ENCODE data around the gene IFNAR1.
"Not testable (repeated sequence)": the region's sequence is repeated elsewhere in the genome, so short reads cannot be mapped to it uniquely, and the experiment has no call there.

Gene IFNAR1

DNA sequence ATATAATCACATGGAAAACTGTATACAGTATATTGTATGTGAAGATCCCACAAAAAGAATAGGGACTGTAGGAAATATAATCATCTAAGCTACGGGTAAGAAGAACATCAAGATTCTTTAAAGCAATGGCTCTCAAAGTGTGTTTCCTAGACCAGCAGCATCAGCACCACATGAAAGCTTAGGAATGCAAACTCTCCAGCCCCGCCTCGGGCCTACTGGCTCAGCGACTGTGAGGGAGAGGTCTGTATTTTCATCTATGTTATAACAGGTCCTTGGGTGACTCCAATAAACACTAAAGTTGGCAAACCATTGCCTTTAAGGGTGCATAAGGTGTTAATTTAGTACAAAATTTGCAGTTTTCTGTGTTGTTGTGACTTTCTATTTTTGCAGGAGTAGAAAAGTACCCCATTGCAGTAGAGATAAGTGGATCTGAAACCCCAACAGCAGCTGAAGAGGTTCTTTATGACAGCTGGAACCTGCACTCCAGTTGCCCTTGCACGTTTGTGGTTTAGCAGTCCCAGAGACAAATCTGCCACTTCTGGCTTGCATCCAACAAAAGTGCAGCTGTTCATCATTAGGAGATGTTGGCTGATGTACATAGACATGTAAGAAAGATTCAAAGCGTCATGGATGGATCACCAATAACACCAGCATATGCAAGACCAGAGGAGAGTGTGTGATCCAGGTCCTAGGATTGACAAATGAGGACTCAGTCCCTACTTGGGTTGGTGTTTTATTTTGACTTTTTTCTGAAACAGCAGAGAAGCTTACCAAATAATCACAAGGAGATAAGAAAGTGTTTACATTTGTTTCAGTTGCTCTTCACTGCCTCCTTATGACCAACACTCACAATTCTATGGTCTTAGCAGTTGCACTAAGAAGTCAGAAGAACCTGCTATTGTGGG, 15.9 kb upstream of the IFNAR1 start:
- DNase-seq: peak in 3 of 4 experiments; percentile 26 to 40 (median 38)

DNA sequence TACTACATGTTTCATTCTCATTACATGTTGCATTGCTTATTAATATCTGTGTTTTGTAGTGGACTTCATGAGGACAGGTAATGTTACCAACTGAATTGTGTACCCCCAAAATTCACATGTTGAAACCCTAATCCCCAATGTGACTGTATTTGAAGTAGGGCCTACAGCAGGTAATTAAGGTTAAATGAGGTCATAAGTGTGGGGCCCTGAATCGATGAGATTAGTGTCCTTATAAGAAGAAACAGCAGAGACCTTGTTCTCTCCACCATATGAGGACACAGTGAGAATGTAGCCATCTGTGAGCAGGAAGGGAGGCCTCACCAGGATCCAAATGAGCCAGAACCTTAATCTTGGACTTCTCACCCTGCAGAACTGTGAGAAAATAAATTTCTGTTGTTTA, 15.0 kb upstream of the IFNAR1 start:
- DNase-seq: no peak

DNA sequence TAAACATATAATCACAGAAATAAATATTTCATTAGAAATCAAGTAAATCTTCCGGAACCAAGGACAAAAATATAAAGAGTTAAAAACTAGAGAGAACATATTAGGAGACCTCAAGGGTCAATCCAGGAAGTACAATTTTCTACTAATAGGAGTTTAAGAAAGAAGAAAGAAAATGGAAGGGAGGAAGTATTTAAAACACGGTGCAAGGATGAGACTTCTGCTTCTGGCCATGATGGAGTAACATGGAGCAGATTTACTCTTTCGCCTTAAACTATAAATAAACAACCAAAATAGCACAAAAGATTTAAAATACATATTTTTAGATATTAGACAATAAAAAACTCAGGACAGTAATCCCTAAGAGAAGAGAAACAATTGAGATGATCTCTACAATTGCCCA, 12.6 kb upstream of the IFNAR1 start:
- DNase-seq: peak in 2 of 4 experiments; percentile 47 to 57

DNA sequence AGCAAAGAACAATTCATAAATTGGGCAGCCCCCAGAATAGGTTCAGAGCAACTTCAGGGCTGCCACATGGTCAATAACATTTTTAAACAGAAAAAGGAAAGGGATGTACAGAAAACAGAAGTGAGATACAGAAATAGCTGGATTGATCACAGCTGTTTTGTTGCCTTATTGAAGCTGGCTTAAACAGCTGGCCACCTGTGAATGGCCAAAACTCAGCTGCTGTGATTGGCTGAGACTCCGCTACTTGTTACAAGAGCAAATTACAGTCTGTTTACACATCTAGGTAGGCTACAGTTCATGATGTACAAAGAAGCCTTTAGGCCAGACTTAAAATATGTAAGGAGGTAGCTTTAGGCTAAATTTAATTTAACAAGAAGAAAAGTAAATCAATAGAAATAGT, 11.6 kb upstream of the IFNAR1 start:
- DNase-seq: peak in 1 of 4 experiments; percentile 39

DNA sequence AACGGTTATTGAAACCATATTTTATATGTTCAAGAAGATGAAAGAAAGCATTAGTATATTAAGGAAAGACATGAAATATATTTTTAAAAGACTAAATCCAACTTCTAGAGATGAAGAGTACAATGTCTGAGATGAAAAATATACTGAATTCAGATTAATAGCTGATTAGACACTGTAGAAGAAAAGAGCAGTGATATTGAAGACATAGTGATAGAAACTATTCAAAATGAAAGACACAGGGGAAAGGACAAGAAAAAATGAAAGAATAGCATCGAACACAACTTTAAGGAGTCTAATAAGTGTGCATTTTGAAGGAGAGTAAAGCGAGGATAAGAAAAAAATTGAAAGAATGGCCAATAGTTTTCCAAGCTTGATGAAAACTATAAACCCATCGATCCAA, 11.2 kb upstream of the IFNAR1 start:
- no peak for DNase-seq

DNA sequence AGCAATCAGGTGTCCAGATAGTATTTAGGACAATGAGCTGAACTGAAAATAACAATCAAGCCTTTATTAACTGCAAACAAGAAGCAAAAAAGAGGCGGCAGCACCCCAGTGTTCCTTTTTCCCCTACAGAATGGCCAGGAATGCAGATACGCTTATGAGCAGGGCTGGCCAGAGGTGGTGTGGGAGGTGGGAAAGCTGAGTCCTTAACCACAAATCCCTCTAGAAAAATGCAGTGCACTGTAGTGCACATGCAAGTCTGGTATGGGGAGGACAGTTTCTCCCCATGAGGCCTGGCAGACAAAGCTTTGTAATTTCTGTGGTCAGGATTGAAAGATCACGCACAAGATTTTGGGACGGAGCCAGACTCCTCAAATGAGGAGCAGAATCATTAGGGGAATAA, 10.7 kb upstream of the IFNAR1 start:
- DNase-seq: peak in 3 of 4 experiments; percentile 37 to 66 (median 48)

DNA sequence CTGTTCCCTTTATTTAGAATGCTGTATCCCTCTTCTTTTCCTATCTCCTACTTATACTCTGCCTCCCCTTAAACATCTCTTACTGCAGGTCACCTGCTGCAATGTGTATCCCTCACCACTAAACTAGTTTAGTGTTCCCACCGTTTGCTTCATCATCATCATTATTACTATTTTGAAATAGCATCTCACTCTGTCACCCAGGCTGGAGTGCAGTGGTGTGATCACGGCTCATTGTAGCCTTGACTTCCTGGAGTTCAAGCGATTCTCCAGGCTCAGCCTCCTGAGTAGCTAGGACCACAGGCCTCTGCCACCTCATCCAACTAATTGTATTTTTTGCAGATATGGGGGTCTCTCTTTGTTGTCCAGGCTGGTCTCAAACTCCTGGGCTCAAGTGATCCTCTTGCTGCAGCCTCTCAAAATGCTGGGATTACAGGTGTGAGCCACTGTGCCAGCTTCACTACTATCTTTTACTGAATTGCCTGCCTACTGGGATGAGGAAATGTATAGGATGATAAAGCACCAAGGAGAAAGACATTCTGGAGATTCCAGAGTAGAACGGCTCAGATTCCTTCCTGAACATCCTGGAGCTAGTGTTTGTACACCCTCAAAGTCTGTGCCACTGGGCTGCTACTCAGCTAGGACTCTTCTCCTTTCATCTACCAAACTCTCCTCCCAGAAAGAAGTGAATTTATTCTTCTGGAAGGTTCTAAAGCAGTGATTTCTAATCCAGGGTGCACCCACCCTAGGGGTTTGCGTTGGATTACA, 8.6 kb upstream of the IFNAR1 start:
- DNase-seq: peak; percentile 32 to 62 (median 48)

DNA sequence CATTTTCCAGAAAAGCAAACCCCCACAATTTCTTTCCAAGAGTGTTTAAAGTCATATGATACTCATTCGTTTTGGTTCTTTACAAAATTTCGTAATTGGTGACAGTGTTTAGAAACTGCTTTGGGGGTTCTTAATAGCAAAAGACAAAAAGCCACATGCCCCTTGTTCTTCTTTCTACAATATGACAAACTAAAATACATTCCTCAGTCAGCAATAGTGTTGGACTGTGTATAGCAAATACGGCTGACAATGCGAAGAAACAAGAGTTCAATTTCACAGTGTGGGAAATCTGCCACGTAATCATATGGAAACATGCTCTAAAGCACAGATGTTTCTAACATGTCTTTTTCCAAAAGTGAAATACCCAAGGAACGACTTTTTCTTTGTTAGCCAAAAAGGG, 7.6 kb upstream of the IFNAR1 start:
- DNase-seq: peak; percentile 64 to 96 (median 86)

DNA sequence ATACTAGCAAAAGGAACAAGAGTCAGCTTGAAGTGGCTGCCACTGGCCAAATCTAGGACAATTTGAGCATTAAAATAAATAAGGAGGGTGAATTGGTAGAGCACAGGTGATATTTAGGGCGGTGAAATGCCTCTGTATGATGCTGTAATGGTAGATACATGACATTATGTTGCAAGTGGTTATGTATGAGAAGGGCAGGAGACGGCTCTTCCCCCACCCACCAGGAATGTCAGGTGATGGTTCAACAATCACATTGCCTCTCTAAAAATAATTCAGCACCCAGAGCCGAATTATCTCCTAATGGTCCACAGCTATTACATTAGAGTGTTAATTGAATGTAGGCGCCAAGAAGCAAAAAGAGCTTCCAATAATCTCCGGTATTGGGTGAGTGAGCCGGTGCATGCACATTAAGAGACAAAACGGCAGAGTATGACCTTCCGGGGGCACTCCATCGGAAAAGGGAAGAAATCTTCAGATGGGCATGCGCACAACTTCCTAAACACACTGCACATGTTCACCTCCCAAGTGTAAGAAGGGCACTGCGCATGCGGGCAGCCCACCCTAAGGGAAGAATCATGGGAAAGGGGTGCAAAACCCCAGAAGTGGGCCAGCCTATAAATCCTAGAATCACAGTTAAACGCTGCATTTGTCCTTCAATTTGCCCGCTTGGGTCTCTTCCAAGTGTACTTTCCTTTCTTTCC, 6.8 kb upstream of the IFNAR1 start:
- DNase-seq: peak; percentile 34 to 70 (median 64)

DNA sequence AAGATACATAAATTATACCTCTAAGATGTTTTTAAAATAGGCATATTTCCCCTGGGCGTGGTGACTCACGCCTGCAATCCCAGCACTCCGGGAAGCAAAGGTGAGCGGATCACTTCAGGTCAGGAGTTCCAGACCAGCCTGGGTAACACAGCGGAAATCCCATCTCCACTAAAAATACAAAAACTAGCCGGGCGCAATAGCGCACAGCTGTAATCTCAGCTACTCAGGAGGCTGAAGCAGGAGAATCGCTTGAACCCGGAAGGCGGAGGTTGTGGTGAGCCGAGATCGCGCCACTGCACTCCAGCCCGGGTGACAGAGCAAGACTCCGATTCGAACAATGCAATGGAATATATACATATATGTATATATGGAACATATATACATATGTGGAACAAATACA, 3.8 kb upstream of the IFNAR1 start:
- not testable (repeated sequence) for DNase-seq

DNA sequence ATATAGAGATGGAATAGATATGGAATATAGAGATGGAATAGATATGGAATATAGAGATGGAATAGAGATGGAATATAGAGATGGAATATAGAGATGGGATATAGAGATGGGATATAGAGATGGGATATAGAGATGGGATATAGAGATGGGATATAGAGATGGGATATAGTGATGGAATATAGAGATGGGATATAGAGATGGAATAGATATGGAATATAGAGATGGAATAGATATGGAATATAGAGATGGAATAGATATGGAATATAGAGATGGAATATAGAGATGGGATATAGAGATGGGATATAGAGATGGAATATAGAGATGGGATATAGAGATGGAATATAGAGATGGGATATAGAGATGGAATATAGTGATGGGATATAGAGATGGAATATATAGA, 1.2 kb upstream of the IFNAR1 start:
- not testable (repeated sequence) for DNase-seq

DNA sequence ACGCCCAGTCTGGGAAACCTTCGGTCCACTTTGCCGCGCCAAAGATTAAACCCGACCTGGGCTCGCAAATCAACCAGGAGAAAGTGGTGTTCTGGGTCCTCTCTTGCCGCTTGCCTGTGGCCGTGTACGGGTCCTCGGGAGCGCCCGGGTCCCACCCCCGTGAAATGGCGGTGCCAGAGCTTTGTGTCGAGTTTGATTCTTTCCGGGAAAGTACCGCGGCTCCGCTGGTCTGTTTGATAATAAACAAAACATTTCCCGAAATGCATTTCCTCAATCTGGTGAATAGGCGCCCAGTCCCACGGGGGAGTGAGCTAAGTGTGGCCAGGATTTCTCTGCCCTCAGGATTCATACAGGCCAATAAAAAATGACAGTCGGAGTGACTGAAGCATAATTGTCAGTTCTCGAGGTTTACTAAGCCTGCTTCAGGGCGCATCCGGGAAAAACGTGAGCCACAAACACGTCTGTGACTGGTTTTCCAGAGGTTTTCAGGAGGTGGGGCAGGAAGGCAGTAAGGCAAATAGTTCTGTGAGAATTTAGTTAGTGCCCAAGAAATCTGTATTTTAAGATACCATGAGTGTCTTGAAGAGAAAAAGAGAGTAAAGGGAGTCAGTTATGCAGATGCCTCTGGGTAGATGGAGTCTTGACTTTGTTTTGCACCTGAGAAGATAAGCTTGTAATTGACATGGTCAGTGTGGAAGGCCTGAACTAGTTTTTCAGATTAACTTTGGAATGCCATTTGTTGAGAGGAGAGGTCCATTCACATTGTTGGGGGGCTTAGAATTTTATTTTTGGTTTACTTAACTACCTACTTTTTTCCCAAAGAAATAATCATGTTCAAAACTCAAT, 675 bp downstream of the IFNAR1 start:
- DNase-seq: peak; percentile 91 to 94 (median 92)

DNA sequence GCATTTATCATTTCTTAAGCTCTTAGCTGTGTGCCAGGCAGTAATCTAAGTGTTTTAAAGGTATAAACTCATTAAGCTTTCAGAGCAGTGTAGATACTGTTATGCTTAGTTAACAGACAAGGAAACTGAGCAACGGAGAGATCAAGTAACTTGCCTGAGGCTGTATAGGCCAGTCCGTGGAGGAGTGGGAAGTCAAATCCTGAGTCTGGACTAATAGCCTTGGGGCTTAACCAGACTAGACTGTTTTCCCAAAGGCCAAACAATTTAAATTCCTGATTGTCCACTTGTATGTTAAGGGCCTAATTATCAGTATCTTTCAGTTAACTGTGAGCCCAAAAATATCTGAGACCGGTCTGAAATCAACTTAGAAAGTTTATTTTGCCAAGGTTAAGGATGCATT, 2.6 kb downstream of the IFNAR1 start:
- no peak for DNase-seq

DNA sequence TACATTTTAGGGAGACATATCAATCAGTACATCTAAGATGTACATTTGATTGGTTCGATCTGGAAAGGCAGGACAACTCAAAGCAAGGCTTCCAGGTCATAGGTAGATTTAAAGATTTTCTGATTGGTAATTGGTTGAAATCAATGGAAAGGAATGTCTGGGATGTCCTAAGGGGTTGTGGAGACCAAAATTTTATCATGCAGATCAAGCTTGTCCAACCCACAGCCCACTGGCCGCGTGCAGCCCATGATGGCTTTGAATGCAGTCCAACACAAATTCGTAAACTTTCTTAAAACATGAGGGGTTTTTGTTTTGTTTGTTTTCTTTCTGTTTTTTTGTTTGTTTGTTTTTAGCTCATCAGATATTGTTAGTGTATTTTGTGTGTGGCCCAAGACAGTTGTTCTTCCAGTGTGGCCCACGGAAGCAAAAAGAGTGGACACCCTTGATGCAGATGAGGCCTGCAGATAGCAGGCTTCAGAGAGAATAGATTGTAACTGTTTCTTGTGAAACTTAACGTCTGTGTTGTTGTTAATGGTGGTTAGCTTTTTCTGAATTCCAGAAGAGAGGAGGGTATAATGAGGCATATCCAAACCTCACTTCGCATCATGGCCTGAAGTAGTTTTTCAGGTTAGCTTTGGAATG, 3.1 kb downstream of the IFNAR1 start:
- DNase-seq: no peak

DNA sequence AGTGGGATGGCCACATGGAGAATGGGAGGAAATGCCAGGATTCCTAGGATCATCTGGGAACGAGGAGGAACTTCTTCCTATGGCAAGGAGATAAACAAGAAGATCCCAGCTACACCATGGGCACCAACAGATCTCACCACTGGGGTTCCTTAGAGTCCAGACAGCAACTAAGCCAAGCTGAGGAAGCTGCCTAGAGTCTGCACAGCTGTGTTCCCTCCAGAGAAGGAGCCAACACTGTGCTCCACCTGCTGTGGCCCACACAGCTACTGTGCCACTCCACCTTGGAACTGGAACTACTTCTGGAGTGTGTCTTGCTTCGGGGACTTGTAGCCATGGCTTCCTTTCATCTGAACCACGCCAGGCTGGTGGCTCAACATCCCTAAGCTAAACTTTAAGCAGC, 6.0 kb downstream of the IFNAR1 start:
- no peak for DNase-seq

DNA sequence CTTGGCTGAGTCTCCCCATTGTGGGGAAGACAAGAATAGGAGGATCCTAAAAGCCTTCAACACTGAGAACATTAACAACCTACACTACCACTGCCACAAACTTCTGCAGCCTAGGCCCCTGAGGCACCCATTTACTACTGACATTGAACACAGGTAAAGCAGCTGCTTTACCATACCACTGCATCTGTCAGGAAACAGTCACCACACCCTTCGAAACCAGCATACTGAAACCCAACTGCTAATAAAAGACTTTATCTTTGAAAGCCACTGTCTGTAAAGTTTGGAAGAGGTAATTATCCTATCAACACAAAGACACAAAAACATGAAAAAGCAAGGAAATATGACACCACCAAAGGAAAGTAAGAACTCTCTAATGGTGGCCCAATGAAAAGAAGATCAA, 7.4 kb downstream of the IFNAR1 start:
- DNase-seq: no peak

DNA sequence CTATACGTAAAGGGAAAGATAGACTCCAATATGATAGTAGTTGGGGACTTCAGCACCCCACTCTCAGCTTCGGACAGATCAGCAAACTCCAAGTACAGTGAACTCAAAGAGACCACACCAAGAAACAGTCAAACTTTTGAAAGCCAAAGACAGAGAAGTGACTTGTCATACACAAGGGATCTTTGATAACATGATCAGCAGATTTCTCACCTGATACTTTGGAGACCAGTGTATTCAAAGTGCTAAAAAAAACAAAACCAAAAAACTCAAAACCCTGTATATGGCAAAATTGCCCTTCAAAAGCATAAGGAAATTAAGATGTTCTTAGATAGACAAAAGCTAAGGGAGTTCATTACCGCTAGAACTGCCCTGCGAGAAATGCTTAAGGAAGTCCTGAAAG, 9.4 kb downstream of the IFNAR1 start:
- no peak for DNase-seq

DNA sequence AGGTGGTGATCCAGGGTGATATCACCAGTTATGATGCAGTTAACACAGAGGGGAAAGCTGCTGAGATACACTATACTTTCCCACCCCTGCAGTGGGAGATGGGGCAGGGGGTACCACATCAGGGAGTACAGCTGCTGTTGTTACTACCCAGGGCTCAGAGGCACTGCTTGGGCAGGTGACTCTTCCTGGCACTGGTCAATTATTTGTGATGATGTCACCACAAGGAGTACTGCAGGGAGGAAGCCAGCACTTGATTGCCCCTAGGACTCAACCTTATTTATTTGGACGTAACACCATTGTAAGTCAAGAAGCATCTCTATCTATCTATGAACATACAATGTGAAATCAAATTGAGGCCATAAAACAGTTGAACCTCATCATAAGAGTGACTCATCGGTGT, 10.1 kb downstream of the IFNAR1 start:
- DNase-seq: no peak

DNA sequence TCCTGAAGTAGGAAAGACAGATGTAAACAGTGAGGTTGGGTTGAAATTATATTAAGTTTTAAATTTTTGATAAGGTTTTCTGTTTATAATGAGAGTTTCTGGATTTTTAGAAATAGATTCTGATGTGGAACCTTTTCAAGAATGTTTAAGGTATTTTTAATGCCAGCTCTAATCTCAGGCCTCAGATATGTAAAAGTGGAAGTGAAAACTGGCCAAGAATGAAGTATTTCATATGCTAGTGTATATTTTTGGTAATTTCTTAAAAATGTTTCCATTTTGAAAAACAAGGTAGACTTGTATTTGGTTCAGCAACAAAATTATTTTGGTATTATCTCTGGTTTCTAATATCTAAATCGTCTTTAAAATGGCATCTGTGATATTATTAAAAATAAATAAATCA, 14.4 kb downstream of the IFNAR1 start:
- no peak for DNase-seq

DNA sequence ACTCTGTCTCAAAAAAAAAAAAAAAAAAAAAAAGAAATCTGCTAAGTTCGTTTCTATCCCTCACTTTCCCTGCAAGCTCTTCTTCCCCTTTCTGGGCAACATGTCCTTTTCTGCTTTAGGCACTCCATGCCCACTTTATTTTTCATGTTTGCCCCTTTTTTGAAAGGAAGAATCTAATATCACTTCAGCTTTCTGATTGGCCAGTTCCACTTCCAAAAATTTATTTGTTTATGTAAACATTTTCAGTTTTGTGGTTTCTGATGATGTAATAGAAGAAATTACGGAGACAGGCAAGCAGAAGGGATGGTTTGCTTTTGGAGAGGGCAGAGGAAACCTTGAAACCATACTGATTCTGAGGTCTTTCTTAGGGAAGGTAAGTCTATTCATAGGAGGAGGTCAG, 15.1 kb downstream of the IFNAR1 start:
- DNase-seq: peak; percentile 30 to 64 (median 52)

DNA sequence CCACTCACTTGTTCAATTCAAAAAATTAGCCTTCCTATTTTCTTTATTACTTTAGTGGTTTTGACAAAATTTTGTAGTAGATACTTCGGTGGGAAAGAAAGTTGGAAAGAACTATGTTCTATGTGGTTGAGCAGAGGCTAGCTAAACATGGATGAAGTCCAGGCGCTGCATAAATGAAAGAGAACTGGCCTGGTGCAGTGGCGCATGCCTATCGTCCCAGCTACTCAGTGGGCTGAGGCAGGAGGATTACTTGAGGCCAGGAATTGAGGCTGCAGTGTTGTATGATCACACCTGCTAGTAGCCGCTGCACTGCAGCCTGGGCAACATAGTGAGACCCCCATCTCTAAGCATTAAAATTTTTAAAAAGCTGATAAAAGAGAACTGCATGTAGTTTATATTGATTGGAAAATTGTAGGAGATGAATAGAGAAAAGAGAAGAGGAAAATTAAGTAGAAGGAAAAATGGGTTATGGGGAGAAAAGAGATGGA, 21.0 kb downstream of the IFNAR1 start:
- no peak for DNase-seq

DNA sequence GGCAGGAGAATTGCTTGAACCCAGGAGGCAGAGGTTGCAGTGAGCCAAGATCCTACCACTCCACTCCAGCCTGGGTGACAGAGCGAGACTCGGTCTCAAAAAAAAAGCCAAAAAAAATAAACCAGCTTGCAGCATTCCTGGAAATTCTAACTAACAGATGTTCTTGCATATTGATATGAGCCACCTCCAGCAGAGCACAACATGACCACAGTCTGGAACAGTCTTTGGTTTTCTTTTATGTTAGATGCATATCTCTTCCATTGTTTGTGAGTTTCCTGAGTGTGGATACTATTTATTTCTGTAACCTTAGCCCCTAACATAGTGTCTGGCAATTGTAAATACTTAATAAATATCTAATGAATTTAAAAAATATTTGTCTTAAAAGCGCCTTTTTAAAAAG, 23.9 kb downstream of the IFNAR1 start:
- DNase-seq: no peak

Measured in suppressor macrophage (primary cell).